ENCODE measurements around the gene M6PR. TPM values are rescaled to one million over a fixed set of nuclear protein-coding genes. Genes with fewer than 3 reads are reported as not detected.

M6PR gene
- polyA plus RNA-seq, 1 donor (not counting 4 experiments of a cell fraction or from before 2014, with no cell fraction given): 127 TPM

DNA sequence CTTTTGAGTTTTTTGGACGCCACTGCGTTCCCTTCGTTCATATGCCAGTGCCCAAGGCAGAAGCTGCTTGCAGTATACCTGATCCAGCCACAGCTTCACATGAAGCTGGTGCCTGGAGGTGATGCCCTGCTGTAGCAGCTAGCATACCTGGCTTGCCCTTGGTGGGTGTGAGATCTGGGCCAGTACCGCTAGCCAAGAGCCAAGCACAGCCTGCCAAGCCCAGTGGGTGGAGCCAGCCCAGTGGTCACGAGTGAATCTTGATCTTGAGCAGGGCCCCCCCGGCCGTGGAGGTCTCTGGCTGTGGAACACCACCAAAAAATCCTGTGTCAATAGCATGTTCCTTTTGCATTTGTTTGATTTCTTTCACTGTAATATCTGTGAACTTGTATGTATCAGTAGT is 7.3 kb upstream of the M6PR start:
- FAIRE-seq (no peak), DNase-seq (ENCODE audit: low read depth, low spot score) (no peak)
- H3K9me1 ChIP-seq (ENCODE audit: control insufficient read depth, extremely low read depth, insufficient read depth, low read length): no peaks in the 10 kb centered on the region
- no peaks in the 10 kb centered on the region for H3K79me2 ChIP-seq (ENCODE audit: control insufficient read depth, insufficient read depth, low read length)
- dilution Hi-C loops (cut with MboI; ENCODE audit: extremely low pct_ligation_motif_present, low sequenced_read_pairs): no loop called here
- H4K20me1 ChIP-seq (ENCODE audit: control insufficient read depth, extremely low read depth, insufficient read depth, low read length): no peaks in the 10 kb centered on the region
- no peak for TF ChIP-seq EZH2 (IDR thresholded peaks at IDR 0.05; ENCODE audit: low read length)
- TF ChIP-seq, protein P1, sequence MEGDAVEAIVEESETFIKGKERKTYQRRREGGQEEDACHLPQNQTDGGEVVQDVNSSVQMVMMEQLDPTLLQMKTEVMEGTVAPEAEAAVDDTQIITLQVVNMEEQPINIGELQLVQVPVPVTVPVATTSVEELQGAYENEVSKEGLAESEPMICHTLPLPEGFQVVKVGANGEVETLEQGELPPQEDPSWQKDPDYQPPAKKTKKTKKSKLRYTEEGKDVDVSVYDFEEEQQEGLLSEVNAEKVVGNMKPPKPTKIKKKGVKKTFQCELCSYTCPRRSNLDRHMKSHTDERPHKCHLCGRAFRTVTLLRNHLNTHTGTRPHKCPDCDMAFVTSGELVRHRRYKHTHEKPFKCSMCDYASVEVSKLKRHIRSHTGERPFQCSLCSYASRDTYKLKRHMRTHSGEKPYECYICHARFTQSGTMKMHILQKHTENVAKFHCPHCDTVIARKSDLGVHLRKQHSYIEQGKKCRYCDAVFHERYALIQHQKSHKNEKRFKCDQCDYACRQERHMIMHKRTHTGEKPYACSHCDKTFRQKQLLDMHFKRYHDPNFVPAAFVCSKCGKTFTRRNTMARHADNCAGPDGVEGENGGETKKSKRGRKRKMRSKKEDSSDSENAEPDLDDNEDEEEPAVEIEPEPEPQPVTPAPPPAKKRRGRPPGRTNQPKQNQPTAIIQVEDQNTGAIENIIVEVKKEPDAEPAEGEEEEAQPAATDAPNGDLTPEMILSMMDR (optimal IDR thresholded peaks at IDR 0.05 in 1 of 3, IDR thresholded peaks at IDR 0.05 in 1 of 3, conservative IDR thresholded peaks at IDR 0.05 in 1 of 3; ENCODE audit: extremely low read depth in 1 of 3, insufficient read depth in 2 of 3, low read length in 3 of 3): no peak
- H3K4me3 ChIP-seq (ENCODE audit: control insufficient read depth in 2 of 3, extremely low read depth in 1 of 3, insufficient read depth in 2 of 3, low read depth in 1 of 3, low read length in 3 of 3): no peak overlapping the region
- H3K4me2 ChIP-seq (ENCODE audit: control insufficient read depth, extremely low read depth, insufficient read depth, low read depth, low read length): no peak overlapping the region
- no peaks in the 10 kb centered on the region for H3K36me3 ChIP-seq (ENCODE audit: control insufficient read depth in 2 of 2, extremely low read depth in 1 of 2, insufficient read depth in 2 of 2, low read length in 2 of 2)
- no peak overlapping the region for H3K27ac ChIP-seq (ENCODE audit: control insufficient read depth, insufficient read depth, low read length)
- H3K4me1 ChIP-seq (ENCODE audit: control insufficient read depth, extremely low read depth, insufficient read depth, low read length): no peaks in the 10 kb centered on the region
- no peaks in the 10 kb centered on the region for H3K27me3 ChIP-seq (ENCODE audit: control insufficient read depth, extremely low read depth, insufficient read depth, low read length)
- no peak overlapping the region for H2AFZ ChIP-seq (ENCODE audit: control insufficient read depth, low read length)
- no peaks in the 10 kb centered on the region for H3K9me3 ChIP-seq (ENCODE audit: control insufficient read depth, low read depth, low read length)
- no peak overlapping the region for H3K9ac ChIP-seq (ENCODE audit: control insufficient read depth, extremely low read depth, insufficient read depth, low read length)

DNA sequence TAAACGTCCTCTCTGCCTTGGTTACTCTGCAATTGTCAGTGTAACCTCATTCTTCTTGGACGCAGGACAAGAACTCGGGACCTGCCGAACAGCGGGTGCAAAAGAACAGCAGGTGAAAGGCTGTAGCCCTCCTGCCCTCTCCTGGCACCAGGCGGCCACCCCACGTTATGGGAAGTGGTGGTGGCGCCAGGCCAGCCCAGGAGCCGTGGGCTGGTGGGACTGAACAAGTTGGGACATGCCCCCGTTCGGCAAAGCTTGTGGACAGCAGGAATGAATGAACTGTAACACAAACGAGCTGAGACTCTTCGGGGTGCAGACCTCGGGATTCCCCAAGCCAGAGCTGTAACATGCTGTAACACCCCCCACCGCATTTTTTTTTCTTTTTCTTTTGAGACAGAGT is 6.6 kb upstream of the M6PR start:
- Histone ChIP-seq H3K9ac (ENCODE audit: control insufficient read depth, extremely low read depth, insufficient read depth, low read length) (no peak overlapping the region), H3K36me3 (ENCODE audit: control insufficient read depth in 2 of 2, extremely low read depth in 1 of 2, insufficient read depth in 2 of 2, low read length in 2 of 2) (no peaks in the 10 kb centered on the region), H3K4me3 (ENCODE audit: control insufficient read depth in 2 of 3, extremely low read depth in 1 of 3, insufficient read depth in 2 of 3, low read depth in 1 of 3, low read length in 3 of 3) (no peak overlapping the region), H2AFZ (ENCODE audit: control insufficient read depth, low read length) (no peak overlapping the region), H3K4me2 (ENCODE audit: control insufficient read depth, extremely low read depth, insufficient read depth, low read depth, low read length) (no peak overlapping the region), H3K9me3 (ENCODE audit: control insufficient read depth, low read depth, low read length) (no peaks in the 10 kb centered on the region), H3K27ac (ENCODE audit: control insufficient read depth, insufficient read depth, low read length) (no peak overlapping the region), H4K20me1 (ENCODE audit: control insufficient read depth, extremely low read depth, insufficient read depth, low read length) (no peaks in the 10 kb centered on the region), H3K79me2 (ENCODE audit: control insufficient read depth, insufficient read depth, low read length) (no peaks in the 10 kb centered on the region), H3K4me1 (ENCODE audit: control insufficient read depth, extremely low read depth, insufficient read depth, low read length) (no peaks in the 10 kb centered on the region), H3K27me3 (ENCODE audit: control insufficient read depth, extremely low read depth, insufficient read depth, low read length) (no peaks in the 10 kb centered on the region), H3K9me1 (ENCODE audit: control insufficient read depth, extremely low read depth, insufficient read depth, low read length) (no peaks in the 10 kb centered on the region)
- dilution Hi-C loops (cut with MboI; ENCODE audit: extremely low pct_ligation_motif_present, low sequenced_read_pairs): no loop called here
- no peak for TF ChIP-seq EZH2 (IDR thresholded peaks at IDR 0.05; ENCODE audit: low read length)
- TF ChIP-seq, protein P1 (optimal IDR thresholded peaks at IDR 0.05 in 1 of 3, IDR thresholded peaks at IDR 0.05 in 1 of 3, conservative IDR thresholded peaks at IDR 0.05 in 1 of 3; ENCODE audit: extremely low read depth in 1 of 3, insufficient read depth in 2 of 3, low read length in 3 of 3): no peak
- DNase-seq (ENCODE audit: low read depth, low spot score) (no peak), FAIRE-seq (no peak)
